K562 (cell line): Measurements from ENCODE around the gene KCNH8. TPM values are rescaled to one million over a fixed set of nuclear protein-coding genes. Genes with fewer than 3 reads are reported as not detected.

Experiments used
- ATAC-seq: fragments of 200-7000 bp; cut with Tn5 transposase; 3 replicates; pipeline ENCODE4 v1.9.1; 2020; ENCODE audit warnings: moderate library complexity
- BruUV-seq: library from RNA; stranded (reverse); fragments of 400-500 nt; replicated peaks from 2 replicates; lab custom pipeline; 2021; lab: Mats Ljungman, UMichigan
- CTCF ChIA-PET: fragments of 300-600 bp; formaldehyde crosslinking; extraction: SDS; loops from one replicate; lab custom pipeline; 2021; ENCODE audit warnings: low intra/inter-chr PET ratio; lab: Yijun Ruan, JAX
- POLR2A ChIA-PET: fragments of 300-600, 350-650 bp; sonication (Branson Sonifier 250); formaldehyde crosslinking; extraction: SDS; loops from one replicate; lab custom pipeline; 2021; ENCODE audit warnings: antibody characterized with exemption, inconsistent platforms; lab: Yijun Ruan, JAX
- DNase-seq, 4 experiments: peaks; one replicate each; pipeline versions ENCODE4 v3.0.0 to v3.0.0-alpha.2; 2011 to 2018; ENCODE audit warnings: low spot score in 3 of 4, mixed read lengths in 3 of 4; ENCODE audit errors: extremely low read depth in 1 of 4
- FAIRE-seq: peaks from 2 replicates; lab custom pipeline; 2011; peaks lifted over from hg19 to GRCh38; lab: Jason Lieb, UNC
- H2AFZ ChIP-seq: 2 replicates; pipeline ENCODE4 v1.6.0; 2011; ENCODE audit warnings: low read depth, low read length, control low read depth, inconsistent platforms
- H3K27ac ChIP-seq: fragments of 200-600 bp; 3 replicates; pipeline ENCODE4 v1.8.0; 2011; ENCODE audit warnings: low read depth, mild to moderate bottlenecking, control low read depth, inconsistent platforms, low read length, moderate library complexity, mixed read lengths; ENCODE audit errors: extremely low read depth
- H3K27me3 ChIP-seq, 2 experiments: fragments of 300-600 bp in 1 of 2; 2 replicates in 1 of 2; 3 replicates in 1 of 2; pipeline versions ENCODE4 v1.6.0 to v1.8.0; 2011; ENCODE audit warnings: inconsistent platforms in 2 of 2, low read length in 2 of 2, mild to moderate bottlenecking in 1 of 2, mixed read lengths in 1 of 2, moderate library complexity in 1 of 2; ENCODE audit not compliant: control insufficient read depth in 2 of 2, insufficient read depth in 2 of 2
- H3K36me3 ChIP-seq: fragments of 300-600 bp; 3 replicates; pipeline ENCODE4 v1.8.0; 2011; ENCODE audit warnings: mild to moderate bottlenecking, low read length, inconsistent platforms; ENCODE audit not compliant: control insufficient read depth, insufficient read depth
- H3K4me1 ChIP-seq, 2 experiments: fragments of 200-600 bp in 1 of 2; replicated peaks in 1 of 2; 2 replicates in 1 of 2; 3 replicates in 1 of 2; pipeline versions ENCODE4 v1.5.1 to v1.8.0; 2011; ENCODE audit warnings: inconsistent platforms in 2 of 2, low read length in 2 of 2, mild to moderate bottlenecking in 1 of 2, mixed read lengths in 1 of 2, moderate library complexity in 1 of 2; ENCODE audit not compliant: control insufficient read depth in 2 of 2, insufficient read depth in 2 of 2
- H3K4me2 ChIP-seq: 2 replicates; pipeline ENCODE4 v1.6.1; 2011; ENCODE audit warnings: low read length, control low read depth, inconsistent platforms, mixed read lengths; ENCODE audit not compliant: insufficient read depth
- H3K4me3 ChIP-seq: fragments of 200-600 bp; sonication (generic), shearing (Covaris generic); 2 replicates; pipeline ENCODE4 v1.5.1; 2016; ENCODE audit warnings: control low read depth, inconsistent platforms
- H3K79me2 ChIP-seq: fragments of 200-600 bp; 3 replicates; pipeline ENCODE4 v1.8.0; 2011; ENCODE audit warnings: low read length, inconsistent platforms; ENCODE audit not compliant: control insufficient read depth, insufficient read depth
- H3K9ac ChIP-seq, 2 experiments: 2 replicates each; pipeline versions ENCODE4 v1.6.0 to v1.6.1; 2011; ENCODE audit warnings: low read depth in 2 of 2, low read length in 2 of 2, control low read depth in 1 of 2, inconsistent platforms in 1 of 2, mild to moderate bottlenecking in 1 of 2, mixed read lengths in 1 of 2; ENCODE audit not compliant: insufficient read depth in 1 of 2
- H3K9me1 ChIP-seq: one replicate; pipeline ENCODE4 v1.6.0; 2011; ENCODE audit warnings: inconsistent platforms, mild to moderate bottlenecking, low read length, moderate library complexity; ENCODE audit not compliant: control insufficient read depth, insufficient read depth
- H3K9me3 ChIP-seq: replicated peaks from 2 replicates; pipeline ENCODE4 v1.5.1; 2011; ENCODE audit warnings: low read depth, low read length, inconsistent platforms; ENCODE audit not compliant: control insufficient read depth, insufficient read depth
- H4K20me1 ChIP-seq: replicated peaks from 2 replicates; pipeline ENCODE4 v1.6.1; 2011; ENCODE audit warnings: low read length, inconsistent platforms, mixed read lengths; ENCODE audit not compliant: control insufficient read depth, insufficient read depth
- FOXP1 ChIP-seq: sonication (generic); formaldehyde crosslinking; IDR thresholded peaks from 2 replicates; pipeline ENCODE4 v1.8.0; 2022; ENCODE audit warnings: mild to moderate bottlenecking, missing genetic modification reagents
- MXD1 ChIP-seq: fragments of 250-450 bp; sonication (Bioruptor Pico); IDR thresholded peaks from 2 replicates; pipeline ENCODE4 v1.8.0; 2021; ENCODE audit warnings: borderline replicate concordance, mild to moderate bottlenecking, moderate library complexity; ENCODE audit not compliant: poor library complexity, severe bottlenecking
- PTBP1 ChIP-seq: fragments of 200-400 bp; formaldehyde crosslinking; IDR thresholded peaks from 2 replicates; pipeline ENCODE4 v1.6.1; 2017; ENCODE audit warnings: low read depth, low read length
- SREBF1 ChIP-seq: fragments of 150-350 bp; IDR thresholded peaks from 2 replicates; pipeline ENCODE4 v1.6.1; 2014; ENCODE audit warnings: antibody characterized with exemption, low read depth, low read length, borderline replicate concordance
- ZC3H4 ChIP-seq: sonication (generic); formaldehyde crosslinking; IDR thresholded peaks from 2 replicates; pipeline ENCODE4 v1.9.0; 2021; ENCODE audit warnings: missing genetic modification reagents, borderline replicate concordance
- ZNF217 ChIP-seq: sonication (generic); formaldehyde crosslinking; IDR thresholded peaks from 2 replicates; pipeline ENCODE4 v1.8.0; 2022; ENCODE audit warnings: mild to moderate bottlenecking, missing genetic modification reagents
- ZNF280B ChIP-seq: fragments of 250-450 bp; sonication (Bioruptor Pico); IDR thresholded peaks from 2 replicates; pipeline ENCODE4 v1.5.1; 2021; ENCODE audit warnings: mild to moderate bottlenecking
- ZNF764 ChIP-seq: fragments of 250-450 bp; sonication (Bioruptor Pico); IDR thresholded peaks from 2 replicates; pipeline ENCODE4 v1.4.0; 2020; ENCODE audit warnings: low read depth, mild to moderate bottlenecking, moderate library complexity
- WGBS: fragments of 100-300 bp; shearing (Covaris generic); methylation state at CpG from one replicate; pipeline ENCODE4 v1.1.6; 2016; ENCODE audit warnings: low coverage, mixed read lengths; ENCODE audit not compliant: insufficient coverage; ENCODE audit errors: missing lambda C conversion rate; 5-methylcytosine and 5-hydroxymethylcytosine counted together
- in situ Hi-C: fragments of 300-500 bp; cut with MboI; formaldehyde crosslinking; loops from 4 replicates; pipeline ENCODE4 v1.15.0; 2018; ENCODE audit warnings: inconsistent platforms, mixed read lengths
- intact Hi-C: fragments of 100-400 bp; cut with micrococcal nuclease; formaldehyde crosslinking; loops from 2 replicates; pipeline ENCODE4 v1.14.2; 2022
- polyA plus RNA-seq, 8 experiments: library from polyadenylated mRNA; depleted of rRNA in 4 of 8; stranded (reverse) in 5 of 8; unstranded in 3 of 8; fragments of >200 nt; fragmentation: Nextera tagmentation in 2 of 8; fragmentation: Illumina TruSeq in 1 of 8; extraction: Ambion mirVana in 2 of 8; extraction: Trizol in 1 of 8; gene quantifications; 2 replicates each; pipeline versions ENCODE4 v1.2.1 to v1.2.3, GENCODE V29; 2011 to 2014; ENCODE audit warnings: inconsistent platforms in 1 of 8, missing spikeins in 1 of 8
- total RNA-seq, 7 experiments: library from RNA; depleted of rRNA in 6 of 7; stranded (reverse); fragments of >200 nt in 6 of 7; fragmentation: Illumina TruSeq in 2 of 7; extraction: Trizol in 2 of 7; gene quantifications; 2 replicates each; pipeline versions ENCODE4 v1.2.1 to v1.2.3, GENCODE V29; 2011 to 2021; ENCODE audit warnings: low replicate concordance in 1 of 7

The KCNH8 gene
- total and polyA plus RNA-seq, 9 of the 15 experiments (the other 6 are each of a cell fraction or from before 2014, with no cell fraction given), result 0.02 to 0.08 (median 0.04) TPM; not detected in 6

GRCh38 chr3:19396726-19397125 lies 248.4 kb downstream of the KCNH8 start:
- DNase-seq (no peak), FAIRE-seq (no peak), ATAC-seq (no peak)
- WGBS, result 0% methylated on average over 2 of the region's 2 CpGs
- Histone ChIP-seq H3K36me3 (no peaks in the 10 kb centered on the region), H3K79me2 (no peaks in the 10 kb centered on the region), H3K27me3 (no peaks in the 10 kb centered on the region), H3K9me1 (no peaks in the 10 kb centered on the region), H3K27ac (no peak overlapping the region), H3K4me3 (no peak overlapping the region), H3K9me3 (no peaks in the 10 kb centered on the region), H3K9ac (no peak overlapping the region), H4K20me1 (no peaks in the 10 kb centered on the region), H3K4me2 (no peak overlapping the region), H3K4me1 (no peaks in the 10 kb centered on the region), H2AFZ (no peak overlapping the region)
- ChIA-PET CTCF (no interaction called here), POLR2A (no interaction called here)
- intact Hi-C loops (no loop called here), in situ Hi-C loops (no loop called here)
- no peak for TF ChIP-seq ZNF280B (CRISPR knock-in tag)
- TF ChIP-seq ZNF217 (CRISPR knock-in tag), result no peak
- no peak for TF ChIP-seq FOXP1
- no peak for TF ChIP-seq SREBF1
- TF ChIP-seq ZNF764 (CRISPR knock-in tag), result no peak
- TF ChIP-seq PTBP1, result no peak
- no peak for TF ChIP-seq MXD1 (CRISPR knock-in tag)
- TF ChIP-seq ZC3H4 (CRISPR knock-in tag), result no peak
- BruUV-seq, result no TSS peak
